Uterus (tissue), 4 donors: Measurements from ENCODE around the gene PHF13. TPM values are rescaled to one million over a fixed set of nuclear protein-coding genes. Genes with fewer than 3 reads are reported as not detected.

Source experiments
- DNase-seq, 2 donors: peaks; one replicate each; pipeline ENCODE4 v3.0.0-alpha.2; 2019 to 2020
- H3K27ac ChIP-seq, 2 donors: fragments of 200-600 bp; sonication (generic); 1 replicate in 1 of 2; 2 replicates in 1 of 2; pipeline ENCODE4 v1.5.1; 2016 to 2018
- H3K27me3 ChIP-seq, 2 donors: fragments of 200-600 bp; sonication (generic); one replicate each; pipeline ENCODE4 v1.5.1; 2018 to 2019; ENCODE audit warnings: control low read depth in 1 of 2
- H3K36me3 ChIP-seq, 2 donors: fragments of 200-600 bp; sonication (generic); one replicate each; pipeline ENCODE4 v1.5.1; 2019; ENCODE audit warnings: control low read depth in 1 of 2
- H3K4me1 ChIP-seq, 2 donors: fragments of 200-600 bp; sonication (generic); one replicate each; pipeline ENCODE4 v1.5.1; 2018 to 2019; ENCODE audit warnings: control low read depth in 1 of 2
- H3K4me3 ChIP-seq, 2 donors: fragments of 200-600 bp; sonication (generic); 1 replicate in 1 of 2; 2 replicates in 1 of 2; pipeline ENCODE4 v1.5.1; 2018 to 2019; ENCODE audit warnings: mild to moderate bottlenecking in 1 of 2
- H3K9me3 ChIP-seq, 2 donors: fragments of 200-600 bp; sonication (generic); one replicate each; pipeline ENCODE4 v1.5.1; 2019; ENCODE audit warnings: control low read depth in 1 of 2
- CTCF ChIP-seq, 4 experiments: fragments of 200-600 bp in 2 of 4; fragments of 450-650 bp in 2 of 4; sonication (generic) in 2 of 4; IDR thresholded peaks; one replicate each; pipeline ENCODE4 v1.5.1; 2016 to 2019; ENCODE audit warnings: antibody characterized with exemption in 4 of 4, mild to moderate bottlenecking in 2 of 4, moderate library complexity in 1 of 4
- POLR2A ChIP-seq, 2 donors: fragments of 450-650 bp; IDR thresholded peaks; one replicate each; pipeline ENCODE4 v1.6.1; 2016; ENCODE audit warnings: antibody characterized with exemption in 2 of 2, mild to moderate bottlenecking in 1 of 2, moderate library complexity in 1 of 2
- intact Hi-C: fragments of 100-400 bp; cut with DNase I; formaldehyde crosslinking; loops from one replicate; pipeline ENCODE4 v1.15.1; 2023; ENCODE audit warnings: low total_unique reads
- total RNA-seq, 4 donors: library from RNA; depleted of rRNA in 3 of 4; stranded (reverse); fragments of >200 nt in 3 of 4; gene quantifications; one replicate each; pipeline versions ENCODE4 v1.1.0 to v1.2.4, GENCODE V29; 2014 to 2023
- donor health status: DM: yes; HTN: yes; CAD: no.

PHF13 gene
- total RNA-seq, 4 donors from 2014 or later, result 1.8 to 29.6 (median 15.0) TPM

GRCh38 chr1:6579374-6580118, 34.0 kb upstream of the PHF13 start, which contains the start of gene ZBTB48:
ZBTB48 (plus strand) TSS chr1:6579994; CDS start chr1:6580610, 616 bp downstream.
- Histone ChIP-seq H3K4me1 (peaks cover 0 to 9% of the 10 kb centered on the region in 2 donors), H3K27me3 (no peaks in the 10 kb centered on the region), H3K4me3 (peak within 1 kb of the TSS; percentile 69 to 85), H3K9me3 (no peaks in the 10 kb centered on the region), H3K36me3 (no peaks in the 10 kb centered on the region), H3K27ac (peak within 1 kb of the TSS; percentile 91 to 94)
- peak; percentile 99 to 100 for DNase-seq
- peak in 1 of 4 experiments; percentile 12 for TF ChIP-seq CTCF (IDR thresholded peaks at IDR 0.05)
- peak; percentile 95 to 96 for TF ChIP-seq POLR2A (IDR thresholded peaks at IDR 0.05)
- intact Hi-C loops, result no loop called here

- DNase-seq, result no peak
- Histone ChIP-seq H3K4me1 (peaks cover 0 to 9% of the 10 kb centered on the region in 2 donors), H3K4me3 (peak overlapping the region; percentile 69 to 85), H3K27me3 (no peaks in the 10 kb centered on the region), H3K36me3 (no peaks in the 10 kb centered on the region), H3K27ac (peak overlapping the region; percentile 91 to 94), H3K9me3 (no peaks in the 10 kb centered on the region)
- no peak for TF ChIP-seq CTCF (IDR thresholded peaks at IDR 0.05)
- TF ChIP-seq POLR2A (IDR thresholded peaks at IDR 0.05), result no peak
- intact Hi-C loops, result no loop called here
These were observed 33.4 kb upstream of the PHF13 start for GRCh38 chr1:6580119-6580592.

- H3K36me3 ChIP-seq, result no peaks in the 10 kb centered on the region
These were observed 32.7 kb upstream of the PHF13 start for GRCh38 chr1:6580593-6581409.

GRCh38 chr1:6581561-6582305, 31.8 kb upstream of the PHF13 start:
- Histone ChIP-seq H3K4me3 (no peak overlapping the region), H3K27ac (no peak overlapping the region), H3K4me1 (peaks cover 0 to 9% of the 10 kb centered on the region in 2 donors), H3K27me3 (no peaks in the 10 kb centered on the region), H3K9me3 (no peaks in the 10 kb centered on the region), H3K36me3 (no peaks in the 10 kb centered on the region)
- no peak for TF ChIP-seq POLR2A (IDR thresholded peaks at IDR 0.05)
- no peak for TF ChIP-seq CTCF (IDR thresholded peaks at IDR 0.05)
- intact Hi-C loops, result no loop called here
- DNase-seq, result no peak

More at GRCh38 chr1:6580593-6581409, 32.7 kb upstream of the PHF13 start:
- DNase-seq, result no peak
- Histone ChIP-seq H3K4me3 (peak overlapping the region; percentile 69 to 85), H3K27ac (peak overlapping the region; percentile 91 to 94), H3K9me3 (no peaks in the 10 kb centered on the region), H3K4me1 (peaks cover 0 to 9% of the 10 kb centered on the region in 2 donors), H3K27me3 (no peaks in the 10 kb centered on the region)
- intact Hi-C loops, result no loop called here
- TF ChIP-seq CTCF (IDR thresholded peaks at IDR 0.05), result no peak
- TF ChIP-seq POLR2A (IDR thresholded peaks at IDR 0.05), result no peak
